Coronary artery (tissue), 2 donors: Measurements from ENCODE around the gene FBRSL1.
A peak's percentile ranks its signal among the peaks of the same experiment; 100 is the strongest.

ENCODE experiments used
- DNase-seq: peaks from one replicate; pipeline ENCODE4 v3.0.0-alpha.2; 2017; ENCODE audit warnings: low spot score
- H3K27ac ChIP-seq, 2 donors: fragments of 200-600 bp; sonication (generic); one replicate each; pipeline ENCODE4 v1.5.1; 2016 to 2019
- H3K4me3 ChIP-seq: fragments of 200-600 bp; sonication (generic); 2 replicates; pipeline ENCODE4 v1.5.1; 2016; ENCODE audit warnings: mild to moderate bottlenecking, moderate library complexity
- TF ChIP-seq, protein P1 (sequence below): fragments of 200-600 bp; sonication (generic); IDR thresholded peaks from one replicate; pipeline ENCODE4 v1.5.1; 2019; ENCODE audit warnings: antibody characterized with exemption

Gene FBRSL1

GRCh38 chr12:132490422-132491137 lies 629 bp downstream of the FBRSL1 start:
- TF ChIP-seq, protein P1, sequence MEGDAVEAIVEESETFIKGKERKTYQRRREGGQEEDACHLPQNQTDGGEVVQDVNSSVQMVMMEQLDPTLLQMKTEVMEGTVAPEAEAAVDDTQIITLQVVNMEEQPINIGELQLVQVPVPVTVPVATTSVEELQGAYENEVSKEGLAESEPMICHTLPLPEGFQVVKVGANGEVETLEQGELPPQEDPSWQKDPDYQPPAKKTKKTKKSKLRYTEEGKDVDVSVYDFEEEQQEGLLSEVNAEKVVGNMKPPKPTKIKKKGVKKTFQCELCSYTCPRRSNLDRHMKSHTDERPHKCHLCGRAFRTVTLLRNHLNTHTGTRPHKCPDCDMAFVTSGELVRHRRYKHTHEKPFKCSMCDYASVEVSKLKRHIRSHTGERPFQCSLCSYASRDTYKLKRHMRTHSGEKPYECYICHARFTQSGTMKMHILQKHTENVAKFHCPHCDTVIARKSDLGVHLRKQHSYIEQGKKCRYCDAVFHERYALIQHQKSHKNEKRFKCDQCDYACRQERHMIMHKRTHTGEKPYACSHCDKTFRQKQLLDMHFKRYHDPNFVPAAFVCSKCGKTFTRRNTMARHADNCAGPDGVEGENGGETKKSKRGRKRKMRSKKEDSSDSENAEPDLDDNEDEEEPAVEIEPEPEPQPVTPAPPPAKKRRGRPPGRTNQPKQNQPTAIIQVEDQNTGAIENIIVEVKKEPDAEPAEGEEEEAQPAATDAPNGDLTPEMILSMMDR, result no peak
- no peak for DNase-seq

GRCh38 chr12:132491138-132491663 lies 1.2 kb downstream of the FBRSL1 start:
- DNase-seq, result no peak
- TF ChIP-seq, protein P1, result no peak
- H3K27ac ChIP-seq, result peak overlapping the region in 1 of 2 donors; percentile 37
- peak overlapping the region; percentile 90 for H3K4me3 ChIP-seq

More at GRCh38 chr12:132490422-132491137, 629 bp downstream of the FBRSL1 start:
- Histone ChIP-seq H3K27ac (peak overlapping the region; percentile 37 to 62), H3K4me3 (peak overlapping the region; percentile 90)

DNA sequence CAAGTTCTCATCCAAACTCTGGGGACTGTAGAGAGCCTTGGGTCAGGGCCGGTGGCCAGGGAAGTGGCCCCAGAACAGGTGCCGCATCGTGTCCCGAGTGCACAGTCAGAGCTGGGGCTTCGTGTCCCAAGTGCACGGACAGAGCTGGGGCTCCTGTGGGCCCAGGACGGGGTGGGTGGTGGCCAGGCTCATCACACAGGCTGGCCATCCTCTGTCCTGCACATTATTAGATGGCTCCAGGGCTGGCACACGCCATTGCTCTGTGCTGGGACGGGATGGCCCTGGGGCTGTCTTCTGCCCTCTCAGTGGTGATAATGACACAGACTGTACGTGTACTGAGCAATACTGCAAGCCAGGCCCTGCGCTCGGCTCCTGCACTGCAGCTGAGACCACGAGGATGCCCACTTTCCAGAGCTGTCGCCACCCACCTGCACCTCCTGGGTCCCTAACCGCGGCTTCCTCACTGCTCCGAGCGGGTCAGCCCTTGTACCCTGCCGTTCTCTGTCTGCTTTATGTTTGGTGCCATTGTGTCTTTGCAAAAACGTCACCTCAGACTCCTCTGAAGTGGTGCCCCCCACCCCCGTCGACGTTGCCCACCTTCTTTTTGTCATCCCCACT lies 1.9 kb downstream of the FBRSL1 start:
- DNase-seq, result no peak
- H3K4me3 ChIP-seq, result peak overlapping the region; percentile 90
- no peak overlapping the region for H3K27ac ChIP-seq
- TF ChIP-seq, protein P1, result no peak

GRCh38 chr12:132492522-132492921 lies 2.6 kb downstream of the FBRSL1 start:
- TF ChIP-seq, protein P1, result no peak
- Histone ChIP-seq H3K4me3 (peak overlapping the region; percentile 90), H3K27ac (no peak overlapping the region)
- no peak for DNase-seq

DNA sequence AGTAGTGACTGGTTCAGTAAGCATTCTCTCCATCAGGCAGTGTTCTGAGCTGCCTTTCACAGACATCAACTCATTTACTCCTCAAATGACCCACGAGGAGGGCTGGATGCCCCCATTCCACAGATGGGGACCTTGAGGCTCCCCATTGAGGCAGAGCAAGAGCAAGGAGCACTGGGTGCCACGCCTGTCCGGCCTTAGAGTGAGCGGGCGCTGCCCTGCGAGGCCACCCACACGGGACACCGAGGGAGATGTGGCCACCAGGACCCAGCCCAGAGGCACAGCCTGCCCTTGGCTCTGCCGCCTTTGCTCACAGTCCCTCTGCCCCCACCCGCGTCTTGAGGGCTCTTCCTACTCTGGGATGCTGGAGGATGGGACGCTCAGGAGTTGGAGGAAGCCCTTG lies 3.0 kb downstream of the FBRSL1 start:
- Histone ChIP-seq H3K27ac (no peak overlapping the region), H3K4me3 (peak overlapping the region; percentile 14)
- TF ChIP-seq, protein P1, result no peak

GRCh38 chr12:132493482-132494178 lies 3.7 kb downstream of the FBRSL1 start:
- Histone ChIP-seq H3K27ac (no peak overlapping the region), H3K4me3 (peak overlapping the region; percentile 14)
- DNase-seq, result no peak
- TF ChIP-seq, protein P1, result no peak

More for the DNA sequence above, 3.0 kb downstream of the FBRSL1 start:
- no peak for DNase-seq
